ENCODE results near the gene DIABLO.

DNA sequence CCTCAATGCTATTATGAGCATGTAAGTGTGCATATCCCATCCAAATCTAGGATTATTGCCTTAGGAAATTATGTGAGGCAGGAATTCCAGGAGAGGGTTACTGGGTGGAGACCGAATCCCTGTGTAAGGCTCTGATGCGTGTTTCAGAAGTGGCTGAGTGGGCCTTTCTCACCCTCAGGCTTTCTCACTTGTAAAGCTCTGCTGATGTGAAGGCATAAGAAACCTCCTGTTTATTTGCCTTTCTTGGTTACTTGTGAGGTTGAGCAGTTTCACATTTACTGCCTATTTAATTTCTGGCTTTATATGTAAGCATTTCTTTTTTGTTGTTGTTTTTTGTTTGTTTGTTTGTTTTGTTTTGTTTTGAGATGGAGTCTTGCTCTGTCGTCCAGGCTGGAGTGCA, 62.9 kb downstream of the DIABLO start:
- TF ChIP-seq EZH2 (IDR thresholded peaks at IDR 0.05; ENCODE audit: borderline replicate concordance, low read depth, low read length, poor library complexity, severe bottlenecking) (no peak), CTCF (conservative IDR thresholded peaks at IDR 0.05; ENCODE audit: low read depth, low read length) (no peak)
